Activated effector memory CD4-positive, alpha-beta T cell treated with anti-CD3 and anti-CD28 coated beads, Interleukin-2, amount 50 U/mL, for 16 hours (primary cell): Measurements from ENCODE around the gene GMFB.
A peak's percentile ranks its signal among the peaks of the same experiment; 100 is the strongest.
"Not testable (repeated sequence)": the region's sequence is repeated elsewhere in the genome, so short reads cannot be mapped to it uniquely, and the experiment has no call there.

Source experiments
- DNase-seq: peaks from one replicate; pipeline ENCODE4 v3.0.0-alpha.2; 2020

GMFB gene

DNA sequence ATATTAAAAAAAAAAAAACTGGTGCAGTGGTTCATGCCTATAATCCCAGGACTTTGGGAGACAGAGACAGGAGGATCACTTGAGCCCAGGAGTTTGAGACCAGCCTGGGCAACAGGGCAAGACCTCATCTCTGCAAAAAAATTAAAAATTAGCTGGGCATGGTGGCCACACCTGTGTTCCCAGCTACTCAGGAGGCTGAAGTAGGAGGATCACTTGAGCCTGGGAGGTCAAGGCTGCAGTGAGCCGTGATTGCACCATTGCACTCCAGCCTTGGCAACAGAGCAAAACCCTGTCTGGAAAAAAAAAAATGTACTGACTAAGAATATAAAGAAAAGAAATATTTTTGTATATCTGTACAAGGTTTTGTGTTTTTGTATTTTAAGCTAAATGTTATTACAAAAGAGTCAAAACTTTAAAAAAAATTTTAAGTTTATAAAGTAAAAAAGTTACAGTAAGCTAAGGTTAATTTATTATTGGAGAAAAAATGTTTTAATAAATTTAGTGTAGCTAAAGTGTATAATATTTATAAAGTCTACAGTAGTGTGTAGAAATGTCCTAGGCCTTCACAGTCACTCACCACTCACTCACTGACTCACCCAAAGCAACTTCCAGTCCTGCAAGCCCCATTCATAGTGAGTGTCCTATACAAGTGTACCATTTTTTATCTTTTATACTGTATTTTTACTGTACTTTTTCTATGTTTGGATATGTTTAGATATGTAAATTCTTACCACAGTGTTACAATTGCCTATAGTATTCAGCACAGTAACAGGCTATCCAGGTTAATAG, 31.8 kb downstream of the GMFB start:
- not testable (repeated sequence) for DNase-seq

GRCh38 chr14:54455363-54455762, 33.4 kb downstream of the GMFB start:
- no peak for DNase-seq

- not testable (repeated sequence) for DNase-seq
These were observed 34.8 kb downstream of the GMFB start for GRCh38 chr14:54453990-54454389.

DNA sequence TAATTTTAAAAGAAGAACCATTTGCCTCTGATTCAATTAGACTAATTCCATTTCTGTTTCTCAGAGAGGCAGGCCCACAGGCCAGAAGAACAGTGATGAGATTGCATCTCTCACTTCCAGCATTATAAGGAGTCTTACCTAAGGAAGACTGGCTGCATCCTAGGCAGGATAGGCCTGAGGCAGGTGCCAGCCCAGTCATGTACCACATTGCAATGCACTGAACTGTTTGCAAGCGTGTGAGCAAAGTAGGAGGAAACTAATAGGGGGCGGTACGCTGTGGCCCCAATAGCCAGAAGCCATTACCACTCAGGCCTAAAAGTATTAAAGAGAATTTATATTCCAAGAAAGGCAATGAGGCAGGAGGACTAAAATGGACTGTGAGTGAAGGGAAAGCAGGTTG, 35.5 kb downstream of the GMFB start:
- no peak for DNase-seq

GRCh38 chr14:54451961-54452360, 36.8 kb downstream of the GMFB start:
- DNase-seq = no peak

- no peak for DNase-seq
These were observed 37.6 kb downstream of the GMFB start for GRCh38 chr14:54451121-54451601.

DNA sequence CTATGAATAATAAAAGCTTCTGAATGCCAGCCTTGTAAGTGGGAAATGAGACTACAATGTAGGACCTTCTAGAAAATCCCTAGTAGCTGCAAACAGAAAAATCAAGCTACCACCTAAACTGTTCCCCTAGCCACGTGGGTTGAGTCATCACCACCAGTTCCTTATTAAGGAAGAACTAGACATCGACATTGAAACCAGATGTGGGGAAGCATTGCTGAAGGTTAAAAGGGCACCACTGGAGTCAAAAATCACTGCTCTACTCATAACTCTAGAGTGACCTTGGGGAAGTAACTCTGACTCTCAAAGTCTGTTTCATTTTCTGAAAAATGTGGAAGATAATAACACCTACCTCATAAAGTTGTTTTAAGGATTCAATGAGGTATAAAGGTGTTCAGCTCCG, 38.2 kb downstream of the GMFB start:
- DNase-seq = no peak

GRCh38 chr14:54447231-54447692, 41.5 kb downstream of the GMFB start:
- DNase-seq = no peak

GRCh38 chr14:54446161-54446693, 42.6 kb downstream of the GMFB start:
- no peak for DNase-seq

- no peak for DNase-seq
These were observed 44.1 kb downstream of the GMFB start for GRCh38 chr14:54444681-54445080.

DNA sequence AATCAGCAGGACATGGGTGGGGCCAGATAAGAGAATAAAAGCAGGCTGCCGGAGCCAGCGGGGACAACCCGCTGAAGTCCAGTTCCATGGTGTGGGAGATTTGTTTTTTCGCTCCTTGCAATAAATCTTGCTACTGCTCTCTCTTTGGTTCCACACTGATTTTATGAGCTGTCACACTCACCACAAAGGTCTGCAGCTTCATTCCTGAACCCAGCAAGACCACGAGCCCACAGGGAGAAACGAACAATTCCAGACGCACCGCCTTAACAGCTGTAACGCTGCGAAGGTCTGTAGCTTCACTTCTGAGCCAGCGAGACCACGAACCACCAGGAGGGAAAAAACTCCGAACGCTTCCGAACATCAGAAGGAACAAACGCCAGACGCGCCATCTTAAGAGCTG, 44.8 kb downstream of the GMFB start:
- no peak for DNase-seq

DNA sequence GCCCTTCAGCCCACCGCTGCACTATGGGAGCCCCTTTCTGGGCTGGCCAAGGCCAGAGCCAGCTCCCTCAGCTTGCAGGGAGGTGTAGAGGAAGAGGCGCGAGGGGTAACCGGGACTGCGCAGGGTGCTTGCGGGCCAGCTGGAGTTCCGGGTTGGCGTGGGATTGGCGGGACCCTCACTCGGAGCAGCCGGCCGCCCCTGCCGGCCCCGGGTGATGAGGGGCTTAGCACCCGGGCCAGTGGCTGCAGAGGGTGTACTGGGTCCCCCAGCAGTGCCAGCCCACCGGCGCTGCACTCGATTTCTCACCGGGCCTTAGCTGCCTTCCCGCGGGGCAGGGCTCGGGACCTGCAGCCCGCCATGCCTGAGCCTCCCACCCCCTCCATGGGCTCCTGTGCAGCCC, 45.8 kb downstream of the GMFB start:
- not testable (repeated sequence) for DNase-seq

- DNase-seq = peak; percentile 98
These were observed 47.6 kb downstream of the GMFB start, which contains the start of gene CNIH1 for GRCh38 chr14:54440873-54441868. TSS of gene CNIH1 (minus strand) at chr14:54441374. CDS start at chr14:54441327, 47 bp downstream.

GRCh38 chr14:54440476-54440872, 48.3 kb downstream of the GMFB start:
- no peak for DNase-seq

DNA sequence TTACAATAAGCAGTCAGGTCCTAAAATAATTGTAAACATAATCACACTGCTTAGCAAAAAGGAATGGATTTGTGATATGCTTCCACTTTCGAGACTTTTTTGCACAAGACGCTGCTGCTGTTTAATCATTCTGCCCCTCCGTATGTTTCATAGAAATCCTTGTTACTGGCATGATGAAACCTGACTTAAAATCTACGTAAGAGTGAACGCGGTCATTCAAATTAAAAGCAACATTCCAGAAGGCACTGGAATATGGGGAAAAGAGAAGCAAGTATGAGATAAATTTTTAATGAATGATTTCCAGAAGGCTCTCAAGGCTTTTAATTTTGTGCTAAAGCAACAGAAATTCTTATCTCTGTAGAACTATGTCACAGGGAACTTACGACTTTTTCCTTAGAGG, 48.7 kb downstream of the GMFB start:
- no peak for DNase-seq

GRCh38 chr14:54438703-54439102, 50.1 kb downstream of the GMFB start:
- no peak for DNase-seq

GRCh38 chr14:54437954-54438353, 50.8 kb downstream of the GMFB start:
- not testable (repeated sequence) for DNase-seq

DNA sequence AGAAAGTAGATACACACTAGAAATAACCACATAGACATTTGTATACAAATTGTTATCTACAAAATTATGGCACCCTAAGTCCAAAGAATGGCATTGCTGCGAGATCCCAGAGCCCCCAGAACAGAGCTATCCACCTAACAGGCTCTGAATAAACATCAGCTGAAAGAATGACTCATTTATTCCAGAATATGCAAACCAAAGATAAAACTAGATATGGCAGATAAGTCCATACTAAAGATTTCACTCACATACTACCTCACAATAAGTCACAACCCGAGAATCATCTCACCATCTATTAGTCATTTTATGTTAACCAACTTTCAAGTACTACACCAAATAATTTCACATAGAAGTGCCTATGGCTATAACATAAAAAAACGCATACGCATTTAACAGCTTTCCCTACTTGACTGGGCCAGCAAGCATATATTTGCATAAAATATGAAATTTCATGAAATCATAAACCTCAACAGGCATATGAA, 53.2 kb downstream of the GMFB start:
- no peak for DNase-seq

DNA sequence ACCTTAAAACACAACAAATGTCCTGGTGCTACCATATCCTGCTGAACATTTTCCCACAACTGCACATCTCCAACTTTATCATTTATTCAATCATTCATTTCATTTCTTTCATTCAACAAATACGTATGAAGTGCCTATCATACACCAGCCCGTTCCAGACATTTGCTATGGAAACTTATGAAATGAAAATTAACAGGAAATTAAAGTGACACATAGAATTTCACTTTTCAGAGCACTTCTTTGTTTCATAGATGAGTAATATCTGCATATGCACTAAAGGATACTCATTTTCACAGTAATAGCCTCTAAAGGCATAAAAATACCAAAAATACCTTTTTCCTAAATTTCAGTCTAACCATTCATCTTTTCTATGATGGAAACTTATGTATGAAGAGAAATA, 60.3 kb downstream of the GMFB start:
- no peak for DNase-seq

GRCh38 chr14:54427871-54428270, 60.9 kb downstream of the GMFB start:
- no peak for DNase-seq

DNA sequence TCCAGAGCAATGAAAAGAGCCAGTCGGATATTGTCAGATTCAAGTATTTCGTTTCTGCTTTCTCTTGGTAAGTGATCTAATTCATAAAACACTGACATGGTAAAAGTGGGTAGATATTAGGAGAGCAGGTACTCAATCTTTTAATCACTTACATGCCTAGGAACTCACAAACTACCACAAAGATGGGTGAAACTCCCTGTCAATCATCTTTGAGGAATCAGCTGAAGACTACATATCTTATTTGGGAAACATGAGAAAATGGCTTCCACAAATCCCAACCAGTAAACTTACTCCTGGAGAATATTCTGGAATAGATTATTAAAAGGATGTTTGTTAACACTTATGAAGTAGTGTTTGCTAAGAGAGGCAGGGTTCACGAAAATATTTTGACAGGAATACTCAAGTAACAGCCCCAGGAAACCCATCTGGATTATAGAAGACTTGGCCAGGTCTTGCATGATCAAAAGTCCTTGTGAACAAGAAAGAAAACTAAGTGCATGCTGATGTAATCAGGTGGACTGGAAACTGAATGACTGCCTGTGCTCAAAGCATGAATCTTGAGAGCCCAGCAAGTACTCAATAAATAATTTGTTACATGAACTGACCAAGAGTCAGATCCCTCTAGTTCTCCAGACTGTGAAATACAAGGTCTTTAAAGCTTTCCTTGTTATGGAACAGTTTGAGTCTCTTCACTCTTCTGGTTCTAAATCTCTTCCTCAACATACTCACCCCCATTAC, 63.1 kb downstream of the GMFB start:
- DNase-seq = no peak

DNA sequence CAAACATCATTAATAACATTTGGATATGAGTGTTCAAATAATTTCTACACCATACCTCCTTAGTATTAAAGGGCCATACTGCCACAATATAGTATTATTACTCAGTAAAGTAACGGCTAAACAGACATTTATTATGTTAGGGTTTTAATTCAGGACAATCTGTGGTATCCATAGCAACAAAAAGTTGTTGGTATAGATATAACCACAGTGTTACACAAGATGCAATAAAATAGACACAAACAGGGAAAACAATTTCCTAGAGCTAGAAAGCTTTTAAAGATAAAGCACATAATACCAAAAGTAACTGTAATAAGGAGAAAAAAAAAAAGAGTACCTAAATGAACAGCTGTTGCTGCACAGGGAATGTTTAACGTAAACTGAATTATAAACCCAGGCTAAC, 63.7 kb downstream of the GMFB start:
- no peak for DNase-seq
